Right atrium auricular region (tissue), 2 donors: ENCODE measurements around the gene MGA. TPM values are rescaled to one million over a fixed set of nuclear protein-coding genes. Genes with fewer than 3 reads are reported as not detected.

Experiments
- DNase-seq: peaks from one replicate; pipeline ENCODE4 v3.0.0-alpha.2; 2019; ENCODE audit warnings: low spot score
- H3K27ac ChIP-seq, 2 donors: fragments of 200-600 bp; sonication (generic); 1 replicate in 1 of 2; 2 replicates in 1 of 2; pipeline ENCODE4 v1.5.1; 2016 to 2019
- H3K27me3 ChIP-seq, 2 donors: fragments of 200-600 bp; sonication (generic); one replicate each; pipeline versions ENCODE4 v1.5.1 to v1.6.0; 2017 to 2019
- H3K36me3 ChIP-seq: fragments of 200-600 bp; sonication (generic); one replicate; pipeline ENCODE4 v1.5.1; 2016
- H3K4me1 ChIP-seq, 2 donors: fragments of 200-600 bp; sonication (generic); one replicate each; pipeline versions ENCODE4 v1.5.1 to v1.6.0; 2017 to 2019
- H3K4me3 ChIP-seq, 2 donors: fragments of 200-600 bp; sonication (generic); 1 replicate in 1 of 2; 2 replicates in 1 of 2; pipeline ENCODE4 v1.5.1; 2017 to 2019; ENCODE audit warnings: mild to moderate bottlenecking in 1 of 2, moderate library complexity in 1 of 2
- H3K9me3 ChIP-seq, 2 donors: fragments of 200-600 bp; sonication (generic); one replicate each; pipeline ENCODE4 v1.5.1; 2019
- CTCF ChIP-seq, 2 donors: fragments of 200-600 bp; sonication (generic); IDR thresholded peaks; one replicate each; pipeline ENCODE4 v1.5.1; 2019; ENCODE audit warnings: antibody characterized with exemption in 2 of 2
- total RNA-seq, 2 donors: library from RNA; depleted of rRNA; stranded (reverse); fragments of >200 nt; gene quantifications; one replicate each; pipeline ENCODE4 v1.1.0, GENCODE V29; 2016

The MGA gene
- total RNA-seq, 2 donors from 2014 or later = 40.1 to 40.3 TPM

DNA sequence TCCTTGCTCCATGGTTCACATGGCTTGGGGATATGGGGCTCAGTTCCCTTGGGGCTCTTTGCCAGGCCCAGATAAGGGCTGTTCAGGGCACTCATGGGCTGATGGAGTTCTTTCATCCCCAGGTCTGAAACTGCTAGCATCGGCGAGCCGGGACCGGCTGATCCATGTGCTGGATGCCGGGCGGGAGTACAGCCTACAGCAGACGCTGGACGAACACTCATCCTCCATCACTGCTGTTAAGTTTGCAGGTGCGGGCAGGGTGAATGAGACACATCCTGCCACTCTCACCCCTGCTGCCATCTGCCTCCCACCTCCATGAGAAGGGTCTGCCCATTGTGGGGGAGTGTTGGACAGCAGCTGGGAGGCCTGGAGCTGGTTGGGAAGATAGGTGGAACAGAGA, 156.6 kb downstream of the MGA start:
- no peaks in the 10 kb centered on the region for H3K4me1 ChIP-seq
- H3K27me3 ChIP-seq = no peaks in the 10 kb centered on the region
- no peak overlapping the region for H3K27ac ChIP-seq
- TF ChIP-seq CTCF (IDR thresholded peaks at IDR 0.05) = no peak
- peaks cover 69% of the 10 kb centered on the region for H3K36me3 ChIP-seq
- H3K9me3 ChIP-seq = no peaks in the 10 kb centered on the region
- no peak for DNase-seq
- no peak overlapping the region for H3K4me3 ChIP-seq

DNA sequence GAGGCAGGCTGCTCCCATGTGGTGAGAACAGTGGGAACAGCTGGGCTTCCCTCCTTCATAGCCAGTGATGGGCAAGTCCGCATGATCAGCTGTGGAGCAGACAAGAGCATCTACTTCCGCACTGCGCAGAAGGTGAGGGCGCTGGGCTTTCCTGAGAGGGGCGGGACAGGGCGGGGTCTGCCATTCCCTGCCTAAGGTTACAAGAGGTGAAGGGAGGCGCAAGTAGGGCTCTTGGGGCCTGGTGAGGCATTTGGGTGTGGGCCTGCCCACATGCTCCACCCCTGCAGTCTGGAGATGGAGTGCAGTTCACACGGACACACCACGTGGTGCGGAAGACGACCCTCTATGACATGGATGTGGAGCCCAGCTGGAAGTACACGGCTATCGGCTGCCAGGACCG, 157.1 kb downstream of the MGA start:
- Histone ChIP-seq H3K4me1 (no peaks in the 10 kb centered on the region), H3K9me3 (no peaks in the 10 kb centered on the region), H3K36me3 (peaks cover 71% of the 10 kb centered on the region), H3K27ac (no peak overlapping the region), H3K27me3 (no peaks in the 10 kb centered on the region), H3K4me3 (no peak overlapping the region)
- no peak for DNase-seq
- no peak for TF ChIP-seq CTCF (IDR thresholded peaks at IDR 0.05)

GRCh38 chr15:41817781-41818180, 157.6 kb downstream of the MGA start:
- Histone ChIP-seq H3K27me3 (no peaks in the 10 kb centered on the region), H3K27ac (no peak overlapping the region), H3K9me3 (no peaks in the 10 kb centered on the region), H3K4me3 (no peak overlapping the region), H3K4me1 (no peaks in the 10 kb centered on the region), H3K36me3 (peaks cover 67% of the 10 kb centered on the region)
- no peak for DNase-seq
- TF ChIP-seq CTCF (IDR thresholded peaks at IDR 0.05) = no peak

GRCh38 chr15:41819455-41820050, 159.3 kb downstream of the MGA start:
- no peaks in the 10 kb centered on the region for H3K9me3 ChIP-seq
- H3K4me3 ChIP-seq = no peak overlapping the region
- peaks cover 76% of the 10 kb centered on the region for H3K36me3 ChIP-seq
- H3K27me3 ChIP-seq = no peaks in the 10 kb centered on the region
- no peak for TF ChIP-seq CTCF (IDR thresholded peaks at IDR 0.05)
- no peaks in the 10 kb centered on the region for H3K4me1 ChIP-seq
- no peak for DNase-seq
- H3K27ac ChIP-seq = no peak overlapping the region

DNA sequence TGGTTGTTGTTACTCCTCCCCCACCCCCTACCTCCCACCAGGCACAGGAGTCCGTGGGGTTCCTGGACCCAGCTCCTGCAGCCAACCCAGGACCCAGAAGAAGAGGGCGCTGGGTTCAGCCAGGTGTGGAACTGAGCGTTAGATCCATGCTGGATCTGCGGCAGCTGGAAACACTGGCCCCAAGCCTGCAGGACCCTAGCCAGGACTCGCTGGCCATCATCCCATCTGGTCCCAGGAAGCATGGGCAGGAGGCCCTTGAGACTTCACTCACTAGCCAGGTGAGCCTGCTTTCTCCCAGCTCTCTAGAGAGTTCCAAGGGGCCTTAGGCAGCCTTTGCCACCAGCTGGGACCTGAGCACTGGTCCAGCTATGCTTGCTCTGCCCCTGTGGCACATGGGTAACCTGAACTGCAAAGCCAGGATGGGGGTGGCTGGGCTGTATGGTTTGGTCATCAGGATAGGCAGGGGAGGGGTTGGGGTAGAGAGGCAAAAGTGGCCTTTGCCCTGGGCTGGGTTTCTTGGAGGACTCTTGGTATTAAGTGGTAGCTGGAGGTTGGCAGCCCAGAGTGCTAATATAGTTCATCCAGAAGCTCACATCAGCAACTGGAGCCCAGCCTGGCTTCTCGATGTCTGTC, 160.7 kb downstream of the MGA start:
- no peak for DNase-seq
- no peak overlapping the region for H3K4me3 ChIP-seq
- H3K36me3 ChIP-seq = peaks cover 70% of the 10 kb centered on the region
- no peaks in the 10 kb centered on the region for H3K4me1 ChIP-seq
- no peaks in the 10 kb centered on the region for H3K27me3 ChIP-seq
- H3K27ac ChIP-seq = no peak overlapping the region
- TF ChIP-seq CTCF (IDR thresholded peaks at IDR 0.05) = no peak
- no peaks in the 10 kb centered on the region for H3K9me3 ChIP-seq

DNA sequence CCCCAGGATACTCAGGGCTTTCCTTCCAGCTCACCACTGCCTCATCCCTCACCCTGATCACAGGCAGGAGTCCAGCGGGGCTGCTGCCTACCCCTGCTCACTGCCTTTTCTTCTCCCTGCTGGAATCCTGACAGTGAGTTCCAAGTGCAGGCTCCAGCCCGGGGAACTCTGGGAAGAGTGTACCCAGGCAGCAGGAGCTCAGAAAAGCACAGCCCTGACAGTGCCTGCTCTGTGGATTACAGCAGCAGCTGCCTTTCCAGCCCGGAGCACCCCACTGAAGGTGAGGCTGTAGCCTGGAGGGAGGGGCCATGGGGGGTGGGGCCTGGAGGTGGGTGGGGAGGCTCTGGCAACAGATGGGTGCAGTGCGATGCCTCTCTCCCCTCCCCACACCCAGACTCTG, 161.6 kb downstream of the MGA start:
- DNase-seq = no peak
- H3K9me3 ChIP-seq = no peaks in the 10 kb centered on the region
- H3K4me1 ChIP-seq = no peaks in the 10 kb centered on the region
- H3K36me3 ChIP-seq = peaks cover 65% of the 10 kb centered on the region
- no peaks in the 10 kb centered on the region for H3K27me3 ChIP-seq
- H3K4me3 ChIP-seq = no peak overlapping the region
- no peak overlapping the region for H3K27ac ChIP-seq
- TF ChIP-seq CTCF (IDR thresholded peaks at IDR 0.05) = no peak
